HG03558 (cell line): ENCODE measurements around the gene TSPAN1.

Source experiments
- ATAC-seq: cut with Tn5 transposase; IDR thresholded peaks from one replicate; pipeline ENCODE4 v1.9.1; 2021; ENCODE audit warnings: moderate number of reproducible peaks; ENCODE audit not compliant: unreplicated experiment; ENCODE audit errors: extremely low read depth

Gene TSPAN1, protein sequence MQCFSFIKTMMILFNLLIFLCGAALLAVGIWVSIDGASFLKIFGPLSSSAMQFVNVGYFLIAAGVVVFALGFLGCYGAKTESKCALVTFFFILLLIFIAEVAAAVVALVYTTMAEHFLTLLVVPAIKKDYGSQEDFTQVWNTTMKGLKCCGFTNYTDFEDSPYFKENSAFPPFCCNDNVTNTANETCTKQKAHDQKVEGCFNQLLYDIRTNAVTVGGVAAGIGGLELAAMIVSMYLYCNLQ

DNA sequence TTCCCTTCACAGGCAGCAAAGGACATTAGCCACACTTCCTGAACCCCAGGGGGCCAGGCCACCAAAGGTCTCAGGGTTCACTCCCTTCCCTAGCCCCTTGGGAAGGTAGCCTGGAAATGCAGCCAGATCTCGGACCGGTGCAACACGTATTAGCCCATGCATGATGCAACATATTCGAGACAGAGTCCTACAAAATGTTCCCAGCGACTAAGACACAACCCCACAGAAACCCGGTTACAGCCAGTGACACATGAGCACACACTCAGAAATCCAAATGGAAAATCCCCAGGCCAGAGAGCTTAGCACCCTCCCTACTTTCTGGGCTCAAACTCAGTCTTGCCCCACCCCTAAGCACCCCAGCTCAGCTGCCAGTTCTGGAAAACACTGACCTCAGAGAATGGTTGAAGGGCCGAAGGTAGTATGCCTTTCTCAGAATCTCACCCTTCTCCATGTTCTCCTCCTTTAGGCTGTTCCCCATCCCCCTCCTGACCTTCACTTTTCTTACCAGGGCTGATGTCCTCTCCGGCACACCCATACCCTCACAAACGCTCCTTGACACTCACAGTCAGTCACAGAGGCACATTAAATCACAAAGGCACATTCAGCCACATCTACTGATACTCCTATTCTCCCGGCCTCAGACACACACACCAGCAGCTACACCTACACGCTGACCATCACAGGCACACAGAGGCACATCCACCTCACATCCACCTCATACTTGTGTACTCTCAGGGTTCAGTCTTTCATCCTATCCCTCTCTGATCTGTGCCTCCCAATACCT lies at the start of gene TSPAN1:
TSS of gene TSPAN1 (plus strand) at position 640 of the 784 bp plus-strand sequence. CDS start 6,021 bp downstream, outside the sequence.
- no peak for ATAC-seq

- no peak for ATAC-seq
Measured at GRCh38 chr1:46128344-46128743, 46.5 kb upstream of the TSPAN1 start.

- ATAC-seq = no peak
Measured at GRCh38 chr1:46130121-46130520, 44.8 kb upstream of the TSPAN1 start.

- no peak for ATAC-seq
Measured at GRCh38 chr1:46130606-46131005, 44.3 kb upstream of the TSPAN1 start.

GRCh38 chr1:46131093-46131492 lies 43.8 kb upstream of the TSPAN1 start:
- no peak for ATAC-seq

DNA sequence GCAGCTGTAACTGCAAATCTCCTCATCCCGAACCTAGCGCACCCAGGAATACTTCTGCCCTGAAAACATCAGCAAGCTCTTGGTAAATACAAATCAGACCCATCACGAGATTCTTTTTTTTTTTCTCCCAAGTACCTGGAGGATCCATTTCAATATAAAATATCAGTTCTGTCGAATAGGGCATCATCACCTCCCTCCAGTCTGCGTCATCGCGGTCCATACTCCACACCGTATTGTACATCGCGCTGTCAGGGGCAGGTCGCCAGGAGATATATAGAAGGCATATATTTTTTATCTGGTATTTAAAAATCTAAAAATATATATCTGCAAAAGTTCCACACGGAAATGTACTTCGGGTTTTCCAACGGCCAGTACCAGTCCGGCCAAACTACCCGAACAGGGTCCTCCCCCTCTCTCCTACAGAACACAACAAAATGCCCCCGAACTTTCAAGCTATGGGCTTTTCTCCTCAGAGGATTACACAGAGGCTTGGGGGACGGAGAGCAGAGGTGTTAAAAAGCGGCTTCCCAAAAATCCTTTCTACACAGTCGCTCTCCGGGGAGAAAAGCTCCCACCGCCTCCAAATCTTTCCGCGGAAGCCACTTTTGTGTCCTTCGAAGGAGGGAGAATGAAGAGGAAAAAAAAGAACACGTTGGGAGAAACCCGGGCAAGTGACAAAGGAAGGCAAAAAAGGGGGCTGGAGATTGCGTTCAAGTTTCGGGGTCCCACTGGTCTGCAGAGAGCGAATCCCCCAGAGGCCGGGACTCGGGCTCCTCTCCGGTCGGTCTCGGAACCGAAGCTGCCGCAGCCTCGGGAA lies 43.0 kb upstream of the TSPAN1 start:
- ATAC-seq = no peak

GRCh38 chr1:46132529-46133180 lies 42.2 kb upstream of the TSPAN1 start, which contains the start of gene PIK3R3:
TSS of gene PIK3R3 (minus strand) at chr1:46132629. CDS start at chr1:46131952, 677 bp downstream.
- ATAC-seq = peak; percentile 58

DNA sequence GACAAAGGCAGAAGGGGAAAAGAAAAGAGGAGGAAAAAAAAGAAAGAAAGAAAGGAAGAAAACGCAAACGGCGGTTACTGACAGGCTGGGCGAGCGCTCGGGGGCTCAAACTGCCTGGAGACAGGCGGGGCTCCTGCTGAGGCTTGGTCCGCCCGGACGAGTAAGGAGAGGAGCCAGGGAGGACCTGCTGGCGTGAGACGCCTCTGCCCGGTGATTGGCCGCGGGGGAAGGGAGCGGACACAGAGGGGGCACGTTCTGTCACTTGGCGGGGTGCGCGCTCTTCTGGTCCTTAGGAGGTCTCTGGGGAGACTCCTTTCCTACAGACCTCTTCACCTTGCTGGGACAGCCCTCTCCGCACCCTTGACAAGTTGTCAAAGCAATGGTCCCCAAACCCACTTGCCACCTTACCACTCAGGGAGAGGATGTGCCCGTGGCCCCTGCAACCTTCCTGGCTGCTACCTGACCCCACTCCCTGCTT lies 41.7 kb upstream of the TSPAN1 start:
- ATAC-seq = peak; percentile 25

GRCh38 chr1:46133781-46134350 lies 41.0 kb upstream of the TSPAN1 start:
- no peak for ATAC-seq

GRCh38 chr1:46134660-46135331 lies 40.1 kb upstream of the TSPAN1 start:
- no peak for ATAC-seq

DNA sequence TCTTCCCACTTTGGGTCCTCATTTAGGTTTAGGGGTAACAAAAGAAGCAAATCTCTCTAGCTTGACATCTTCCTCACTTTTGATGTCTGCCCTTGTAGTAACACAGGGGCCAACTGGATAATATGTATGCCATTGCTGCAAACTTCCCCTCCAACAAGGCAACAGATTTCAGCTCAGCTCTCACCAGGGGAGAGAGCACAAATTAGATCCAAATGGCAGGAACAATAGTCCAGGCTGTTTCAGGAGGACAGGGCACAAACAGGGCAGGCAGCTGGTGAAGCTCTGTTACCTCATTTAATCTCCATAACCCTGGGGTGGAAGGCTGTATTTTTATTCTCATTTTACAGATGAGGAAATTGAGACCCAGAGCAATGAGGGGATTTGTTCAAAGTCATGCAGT lies 38.2 kb upstream of the TSPAN1 start:
- no peak for ATAC-seq

DNA sequence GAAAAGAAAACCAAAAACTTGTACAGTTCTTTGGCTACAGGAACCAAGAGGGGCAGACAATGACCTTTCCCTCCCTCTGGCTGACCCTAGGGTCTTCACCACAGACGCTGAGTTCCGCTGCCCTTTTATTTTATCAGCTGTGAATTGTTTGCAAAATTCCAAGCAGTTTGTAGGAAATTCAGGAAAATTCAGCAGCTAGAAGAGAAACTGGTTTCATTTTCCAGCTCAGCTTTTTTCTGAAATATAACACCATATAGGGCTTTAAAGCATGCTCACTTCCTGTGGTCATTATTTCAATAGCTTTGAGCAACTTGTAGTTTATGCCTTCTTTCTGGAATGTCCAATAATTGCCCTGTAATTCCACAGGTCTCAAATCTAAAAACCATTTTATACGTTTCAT lies 37.0 kb upstream of the TSPAN1 start:
- ATAC-seq = no peak

- no peak for ATAC-seq
Measured at GRCh38 chr1:46148318-46148717, 26.6 kb upstream of the TSPAN1 start.

DNA sequence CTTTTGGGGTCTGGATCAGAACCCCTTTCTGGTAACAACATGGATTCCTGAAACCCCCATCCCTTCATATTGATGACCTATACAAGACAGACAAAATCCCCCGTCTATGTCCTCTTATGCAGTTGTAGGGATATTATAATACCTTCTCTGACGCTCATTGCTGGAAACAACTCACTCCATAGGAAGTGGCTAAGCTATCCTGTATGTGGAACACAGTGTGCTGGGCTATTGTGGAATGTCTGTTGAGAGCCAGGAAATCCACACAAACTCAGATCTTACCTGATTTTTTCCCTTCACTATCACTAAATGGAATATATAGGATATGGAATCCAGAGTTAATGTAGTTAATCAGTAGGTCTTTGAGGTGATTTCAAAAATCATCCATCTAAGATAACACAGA lies 24.8 kb upstream of the TSPAN1 start:
- ATAC-seq = no peak

DNA sequence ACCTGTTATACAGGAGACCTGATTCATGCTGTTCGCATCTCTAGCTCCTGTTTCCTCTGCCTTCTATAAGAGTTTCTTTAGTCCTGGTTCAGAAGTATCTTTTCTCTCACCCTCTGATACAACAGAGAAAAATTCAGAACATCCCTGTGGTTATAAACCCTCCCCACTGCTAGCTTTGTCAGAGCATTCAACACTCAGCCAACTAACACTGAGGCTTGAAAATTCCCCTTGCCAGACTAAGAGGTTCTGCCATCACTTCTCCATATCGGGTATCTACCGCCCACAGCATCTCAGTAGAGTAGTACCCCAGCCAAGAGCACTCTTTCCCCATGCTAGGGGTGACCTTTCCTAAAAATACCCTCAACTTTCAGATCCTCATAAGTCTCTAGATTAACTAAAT lies 22.9 kb upstream of the TSPAN1 start:
- ATAC-seq = no peak

DNA sequence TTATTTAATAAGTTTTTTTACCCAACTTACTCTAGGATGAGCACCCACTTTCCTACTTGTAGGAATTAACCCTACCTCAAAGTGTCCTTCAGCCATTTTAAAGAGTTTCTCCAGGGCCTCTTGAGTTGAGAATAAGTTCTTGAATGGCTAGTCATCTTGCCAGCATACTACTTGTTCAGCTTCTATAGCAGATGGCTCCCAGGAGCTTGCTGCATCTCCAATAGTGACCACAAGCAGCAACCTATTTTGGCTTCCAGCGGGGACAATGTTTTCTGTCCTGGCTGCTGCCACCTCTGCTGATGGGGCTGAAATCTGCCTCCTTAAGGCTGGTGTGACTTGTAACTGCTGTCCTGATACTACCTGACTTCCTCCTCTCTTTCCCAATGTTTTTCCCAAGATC lies 21.7 kb upstream of the TSPAN1 start:
- no peak for ATAC-seq

- ATAC-seq = no peak
Measured at GRCh38 chr1:46153732-46154131, 21.2 kb upstream of the TSPAN1 start.

DNA sequence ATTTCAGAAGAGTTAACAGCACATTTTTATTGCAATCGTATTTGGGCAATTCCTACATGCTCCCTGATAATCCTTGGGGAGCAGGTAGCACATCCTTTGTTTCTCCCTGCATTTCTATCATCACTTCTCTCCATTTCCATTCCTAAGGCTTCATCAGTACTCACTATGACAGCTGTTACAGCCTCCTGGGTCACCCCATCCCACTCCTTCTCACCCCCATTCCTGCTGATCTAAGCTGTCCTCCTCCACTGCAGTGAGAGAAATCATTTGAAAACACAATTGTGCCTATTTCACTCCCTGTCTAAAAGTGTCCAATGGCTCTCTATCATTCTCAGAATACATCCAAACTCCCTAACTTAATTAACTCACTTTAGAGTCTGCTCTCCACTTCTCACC lies 17.0 kb upstream of the TSPAN1 start:
- no peak for ATAC-seq
